ENCODE data around the gene GPHA2. TPM values are rescaled to one million over a fixed set of nuclear protein-coding genes. Genes with fewer than 3 reads are reported as not detected.

GPHA2 gene
- total RNA-seq, 1 donor from 2014 or later: 0.41 TPM

- Mint-ChIP-seq H3K36me3 (ENCODE audit: insufficient read depth) (no peaks in the 10 kb centered on the region), H3K4me1 (ENCODE audit: low read depth) (no peaks in the 10 kb centered on the region), H3K27me3 (peaks cover 24% of the 10 kb centered on the region), H3K4me3 (ENCODE audit: low read depth) (no peak overlapping the region), H3K27ac (no peak overlapping the region), H3K9me3 (ENCODE audit: low read depth) (no peaks in the 10 kb centered on the region)
- no peak for DNase-seq (ENCODE audit: low spot score, unreplicated experiment)
- TF ChIP-seq CTCF (IDR thresholded peaks at IDR 0.05; ENCODE audit: unreplicated experiment): no peak
These were observed 35.0 kb upstream of the GPHA2 start for GRCh38 chr11:64970731-64971151.

GRCh38 chr11:64969209-64969608, 33.5 kb upstream of the GPHA2 start:
- H3K4me3 Mint-ChIP-seq (ENCODE audit: low read depth): no peak overlapping the region
- H3K9me3 Mint-ChIP-seq (ENCODE audit: low read depth): no peaks in the 10 kb centered on the region
- H3K27me3 Mint-ChIP-seq: peaks cover 26% of the 10 kb centered on the region
- H3K4me1 Mint-ChIP-seq (ENCODE audit: low read depth): no peaks in the 10 kb centered on the region
- DNase-seq (ENCODE audit: low spot score, unreplicated experiment): no peak
- TF ChIP-seq CTCF (IDR thresholded peaks at IDR 0.05; ENCODE audit: unreplicated experiment): no peak
- H3K36me3 Mint-ChIP-seq (ENCODE audit: insufficient read depth): no peaks in the 10 kb centered on the region
- no peak overlapping the region for H3K27ac Mint-ChIP-seq

- H3K9me3 Mint-ChIP-seq (ENCODE audit: low read depth): no peaks in the 10 kb centered on the region
- H3K27me3 Mint-ChIP-seq: peaks cover 26% of the 10 kb centered on the region
- no peak for TF ChIP-seq CTCF (IDR thresholded peaks at IDR 0.05; ENCODE audit: unreplicated experiment)
- H3K27ac Mint-ChIP-seq: no peak overlapping the region
- no peaks in the 10 kb centered on the region for H3K4me1 Mint-ChIP-seq (ENCODE audit: low read depth)
- no peak for DNase-seq (ENCODE audit: low spot score, unreplicated experiment)
- no peak overlapping the region for H3K4me3 Mint-ChIP-seq (ENCODE audit: low read depth)
- no peaks in the 10 kb centered on the region for H3K36me3 Mint-ChIP-seq (ENCODE audit: insufficient read depth)
These were observed 31.7 kb upstream of the GPHA2 start for GRCh38 chr11:64967375-64967774.

- peaks cover 24% of the 10 kb centered on the region for H3K27me3 Mint-ChIP-seq
- no peak for DNase-seq (ENCODE audit: low spot score, unreplicated experiment)
- no peak for TF ChIP-seq CTCF (IDR thresholded peaks at IDR 0.05; ENCODE audit: unreplicated experiment)
- no peak overlapping the region for H3K27ac Mint-ChIP-seq
- no peak overlapping the region for H3K4me3 Mint-ChIP-seq (ENCODE audit: low read depth)
- H3K36me3 Mint-ChIP-seq (ENCODE audit: insufficient read depth): no peaks in the 10 kb centered on the region
- no peaks in the 10 kb centered on the region for H3K4me1 Mint-ChIP-seq (ENCODE audit: low read depth)
- no peaks in the 10 kb centered on the region for H3K9me3 Mint-ChIP-seq (ENCODE audit: low read depth)
These were observed 27.5 kb upstream of the GPHA2 start for GRCh38 chr11:64963072-64963631.

GRCh38 chr11:64960719-64961118, 25.0 kb upstream of the GPHA2 start:
- no peaks in the 10 kb centered on the region for H3K4me1 Mint-ChIP-seq (ENCODE audit: low read depth)
- no peak overlapping the region for H3K27ac Mint-ChIP-seq
- H3K27me3 Mint-ChIP-seq: peaks cover 18% of the 10 kb centered on the region
- no peaks in the 10 kb centered on the region for H3K36me3 Mint-ChIP-seq (ENCODE audit: insufficient read depth)
- no peak overlapping the region for H3K4me3 Mint-ChIP-seq (ENCODE audit: low read depth)
- no peak for DNase-seq (ENCODE audit: low spot score, unreplicated experiment)
- no peak for TF ChIP-seq CTCF (IDR thresholded peaks at IDR 0.05; ENCODE audit: unreplicated experiment)
- H3K9me3 Mint-ChIP-seq (ENCODE audit: low read depth): no peaks in the 10 kb centered on the region
